IMR-90 (cell line): ENCODE data around the gene SGK2. TPM values are rescaled to one million over a fixed set of nuclear protein-coding genes. Genes with fewer than 3 reads are reported as not detected.
"Not testable (repeated sequence)": the region's sequence is repeated elsewhere in the genome, so short reads cannot be mapped to it uniquely, and the experiment has no call there.

Experiments used
- ATAC-seq: fragments of 200-7000 bp; cut with Tn5 transposase; 2 replicates; pipeline ENCODE4 v1.9.1; 2020; ENCODE audit warnings: low read depth, mild to moderate bottlenecking, moderate library complexity
- BruUV-seq: library from RNA; stranded (reverse); fragments of 400-500 nt; replicated peaks from 2 replicates; lab custom pipeline; 2021; lab: Mats Ljungman, UMichigan
- CTCF ChIA-PET: fragments of 300-600 bp; formaldehyde crosslinking; extraction: SDS; loops from one replicate; lab custom pipeline; 2021; ENCODE audit warnings: antibody characterized with exemption; lab: Yijun Ruan, JAX
- POLR2A ChIA-PET: fragments of 300-600 bp; sonication (Branson Sonifier 250); formaldehyde crosslinking; loops from one replicate; lab custom pipeline; 2022; ENCODE audit warnings: antibody characterized with exemption; ENCODE audit not compliant: unreplicated experiment; lab: Charles Lee
- DNase-seq: peaks from one replicate; pipeline ENCODE4 v3.0.0; 2013
- H2AFZ ChIP-seq: replicated peaks from 2 replicates; pipeline ENCODE3; 2013; ENCODE audit warnings: low read length, mild to moderate bottlenecking; ENCODE audit not compliant: poor library complexity
- H2AK5ac ChIP-seq: 2 replicates; pipeline ENCODE4 v1.6.1; 2013; ENCODE audit warnings: low read depth, low read length, inconsistent platforms
- H2AK9ac ChIP-seq: replicated peaks from 2 replicates; pipeline ENCODE3; 2013; ENCODE audit warnings: mild to moderate bottlenecking, low read depth, low read length, moderate library complexity; ENCODE audit not compliant: poor library complexity
- H2BK120ac ChIP-seq: 2 replicates; pipeline ENCODE4 v1.6.1; 2013; ENCODE audit warnings: low read depth, low read length, inconsistent platforms
- H2BK15ac ChIP-seq: 3 replicates; pipeline ENCODE4 v1.6.1; 2013; ENCODE audit warnings: low read depth, low read length, inconsistent platforms
- H2BK20ac ChIP-seq: 2 replicates; pipeline ENCODE4 v1.6.1; 2013; ENCODE audit warnings: low read depth, mild to moderate bottlenecking, inconsistent platforms, low read length, moderate library complexity
- H2BK5ac ChIP-seq: 2 replicates; pipeline ENCODE4 v1.6.1; 2013; ENCODE audit warnings: mild to moderate bottlenecking, low read depth, low read length, inconsistent platforms; ENCODE audit not compliant: poor library complexity, severe bottlenecking
- H3K14ac ChIP-seq: replicated peaks from 2 replicates; pipeline ENCODE4 v1.6.1; 2013; ENCODE audit warnings: low read depth, low read length, inconsistent platforms
- H3K18ac ChIP-seq: 2 replicates; pipeline ENCODE4 v1.6.1; 2013; ENCODE audit warnings: low read depth, low read length, control low read depth
- H3K23ac ChIP-seq: 2 replicates; pipeline ENCODE4 v1.6.1; 2013; ENCODE audit warnings: low read depth, low read length, inconsistent platforms
- H3K27ac ChIP-seq: 2 replicates; pipeline ENCODE4 v1.5.1; 2013; ENCODE audit warnings: mild to moderate bottlenecking, control low read depth, low read length; ENCODE audit not compliant: insufficient read depth
- H3K27me3 ChIP-seq: 2 replicates; pipeline ENCODE4 v1.6.1; 2013; ENCODE audit warnings: low read length; ENCODE audit not compliant: control insufficient read depth, insufficient read depth
- H3K36me3 ChIP-seq: 2 replicates; pipeline ENCODE4 v1.6.1; 2013; ENCODE audit warnings: low read length, mixed read lengths; ENCODE audit not compliant: control insufficient read depth, insufficient read depth
- H3K4ac ChIP-seq: 2 replicates; pipeline ENCODE4 v1.6.1; 2013; ENCODE audit warnings: low read depth, low read length, inconsistent platforms
- H3K4me1 ChIP-seq: 2 replicates; pipeline ENCODE4 v1.6.1; 2013; ENCODE audit warnings: low read length, mixed read lengths; ENCODE audit not compliant: control insufficient read depth, insufficient read depth
- H3K4me2 ChIP-seq: 2 replicates; pipeline ENCODE4 v1.6.1; 2013; ENCODE audit warnings: low read depth, mild to moderate bottlenecking, control low read depth, low read length, moderate library complexity
- H3K4me3 ChIP-seq: 2 replicates; pipeline ENCODE4 v1.5.1; 2013; ENCODE audit warnings: low read depth, mild to moderate bottlenecking, control low read depth, low read length, moderate library complexity; ENCODE audit not compliant: insufficient read depth
- H3K56ac ChIP-seq: 2 replicates; pipeline ENCODE4 v1.6.1; 2013; ENCODE audit warnings: low read length, inconsistent platforms; ENCODE audit not compliant: insufficient read depth; ENCODE audit errors: extremely low read depth
- H3K79me1 ChIP-seq, 2 experiments: 2 replicates each; pipeline ENCODE4 v1.6.1; 2013; ENCODE audit warnings: low read length in 2 of 2, inconsistent platforms in 1 of 2, low read depth in 1 of 2
- H3K9ac ChIP-seq: 2 replicates; pipeline ENCODE4 v1.6.1; 2013; ENCODE audit warnings: low read depth, low read length, control low read depth
- H3K9me1 ChIP-seq: 2 replicates; pipeline ENCODE4 v1.6.1; 2013; ENCODE audit warnings: low read length, inconsistent platforms; ENCODE audit not compliant: insufficient read depth
- H3K9me3 ChIP-seq: 2 replicates; pipeline ENCODE4 v1.6.1; 2013; ENCODE audit warnings: low read length; ENCODE audit not compliant: control insufficient read depth, insufficient read depth
- H4K20me1 ChIP-seq: 2 replicates; pipeline ENCODE4 v1.6.1; 2013; ENCODE audit warnings: low read length, inconsistent platforms; ENCODE audit not compliant: insufficient read depth
- H4K5ac ChIP-seq: 2 replicates; pipeline ENCODE4 v1.6.1; 2013; ENCODE audit warnings: mild to moderate bottlenecking, low read depth, low read length, control low read depth
- H4K8ac ChIP-seq, 2 experiments: 2 replicates each; pipeline ENCODE4 v1.6.1; 2013; ENCODE audit warnings: low read depth in 2 of 2, low read length in 2 of 2, control low read depth in 1 of 2, inconsistent platforms in 1 of 2
- H4K91ac ChIP-seq: 2 replicates; pipeline ENCODE4 v1.6.1; 2013; ENCODE audit warnings: low read depth, low read length, inconsistent platforms; ENCODE audit not compliant: insufficient read depth
- WGBS, 2 experiments: methylation state at CpG; one replicate each; pipeline versions ENCODE4 v1.1.5 to v1.1.7; 2013; ENCODE audit warnings: missing lambda C conversion rate in 2 of 2; ENCODE audit not compliant: insufficient read length in 1 of 2; ENCODE audit errors: extremely low coverage in 2 of 2; 5-methylcytosine and 5-hydroxymethylcytosine counted together
- dilution Hi-C: fragments of 300-500 bp; cut with HindIII; formaldehyde crosslinking; loops from one replicate; pipeline ENCODE4 v1.14.3; 2018; ENCODE audit warnings: low sequenced_read_pairs; ENCODE audit not compliant: unreplicated experiment
- in situ Hi-C: fragments of 300-500 bp; cut with MboI; formaldehyde crosslinking; loops from 3 replicates; pipeline ENCODE4 v1.14.3; 2019; ENCODE audit warnings: low sequenced_read_pairs, inconsistent platforms, mixed read lengths
- intact Hi-C: fragments of 100-400 bp; cut with micrococcal nuclease; formaldehyde crosslinking; loops from 2 replicates; pipeline ENCODE4 v1.10.0; 2022
- polyA plus RNA-seq, 3 experiments: library from polyadenylated mRNA; depleted of rRNA; stranded (reverse); fragments of >200 nt; gene quantifications; 2 replicates each; pipeline ENCODE4 v1.2.3, GENCODE V29; 2012; ENCODE audit warnings: low replicate concordance in 1 of 3
- total RNA-seq: library from RNA; depleted of rRNA; stranded (reverse); fragments of >200 nt; gene quantifications from 2 replicates; pipeline ENCODE4 v1.2.3, GENCODE V29; 2012

SGK2 gene
- total and polyA plus RNA-seq, 2 of the 4 experiments (the other 2 are of a cell fraction), result under 0.01 to 0.10 TPM

- H2BK5ac ChIP-seq, H3K14ac ChIP-seq, H4K20me1 ChIP-seq, H3K4me3 ChIP-seq, H2AK9ac ChIP-seq, H3K18ac ChIP-seq, H3K4ac ChIP-seq, POLR2A ChIA-PET, dilution Hi-C loops, H3K23ac ChIP-seq, ATAC-seq, H3K4me2 ChIP-seq, H3K9me1 ChIP-seq, H3K9ac ChIP-seq, H4K5ac ChIP-seq, H4K8ac ChIP-seq, H3K36me3 ChIP-seq, CTCF ChIA-PET, H2AFZ ChIP-seq, H3K9me3 ChIP-seq, H2BK15ac ChIP-seq, H2BK120ac ChIP-seq, H2AK5ac ChIP-seq, H3K27me3 ChIP-seq, in situ Hi-C loops, H3K56ac ChIP-seq, DNase-seq, BruUV-seq, H4K91ac ChIP-seq, H3K27ac ChIP-seq, H2BK20ac ChIP-seq, intact Hi-C loops: not testable (repeated sequence)
- 90% methylated on average over 4 of the region's 10 CpGs; no CpG with 5 or more reads in 1 of the 2 experiments for WGBS, 2 experiments
- H3K79me1 ChIP-seq, result peaks cover 12 to 14% of the 10 kb centered on the region in 2 experiments
- H3K4me1 ChIP-seq, result peaks cover 11% of the 10 kb centered on the region
These were observed 29.7 kb downstream of the SGK2 start for GRCh38 chr20:43588526-43588925.
